Measurements from ENCODE around the gene MCM7. TPM values are rescaled to one million over a fixed set of nuclear protein-coding genes. Genes with fewer than 3 reads are reported as not detected.

MCM7 gene
- polyA plus RNA-seq, 3 donors, result 6.9 to 61.1 (median 8.8) TPM

GRCh38 chr7:100126931-100127865 is 26.0 kb upstream of the MCM7 start, which contains the start of gene MBLAC1:
TSS of gene MBLAC1 (plus strand) at chr7:100126967. CDS start at chr7:100127396, 429 bp downstream.
- Histone ChIP-seq H3K9me3 (replicated peaks in 1 of 2; ENCODE audit: control insufficient read depth in 1 of 2, insufficient read depth in 1 of 2, low read length in 2 of 2) (no peaks in the 10 kb centered on the region), H3K27ac (ENCODE audit: low read depth in 1 of 2, low read length in 2 of 2) (peak within 1 kb of the TSS; percentile 92 to 93), H2AFZ (ENCODE audit: insufficient read depth, low read depth, low read length, poor library complexity, severe bottlenecking) (peak within 1 kb of the TSS; percentile 97), H4K20me1 (ENCODE audit: insufficient read depth, low read length) (peaks cover 3% of the 10 kb centered on the region), H3K4me1 (ENCODE audit: control insufficient read depth in 1 of 2, insufficient read depth in 2 of 2, low read length in 2 of 2) (peaks cover 42 to 52% of the 10 kb centered on the region in 2 donors), H3K9ac (ENCODE audit: insufficient read depth, low read length, poor library complexity, severe bottlenecking) (peak within 1 kb of the TSS; percentile 81), H3K36me3 (replicated peaks in 1 of 2; ENCODE audit: control insufficient read depth in 1 of 2, insufficient read depth in 2 of 2, low read length in 2 of 2) (no peaks in the 10 kb centered on the region), H3K4me2 (replicated peaks; ENCODE audit: extremely low read depth, low read length, poor library complexity, severe bottlenecking) (peak within 1 kb of the TSS; percentile 98), H3K27me3 (ENCODE audit: control insufficient read depth in 2 of 2, insufficient read depth in 2 of 2, low read length in 2 of 2) (peaks cover 0 to 14% of the 10 kb centered on the region in 2 donors), H3K79me2 (ENCODE audit: insufficient read depth, low read length) (peaks cover 13% of the 10 kb centered on the region), H3K4me3 (replicated peaks in 1 of 3; ENCODE audit: low read depth in 2 of 3, low read length in 3 of 3) (peak within 1 kb of the TSS; percentile 83 to 93 (median 87))
- H3K27me3 Mint-ChIP-seq (ENCODE audit: low read depth in 3 of 3), result peaks cover 11 to 19% (median 17%) of the 10 kb centered on the region in 3 donors
- peak; percentile 81 to 90 (median 84) for DNase-seq
- peak within 1 kb of the TSS; percentile 98 to 99 for H3K4me3 Mint-ChIP-seq
- peaks cover 45% of the 10 kb centered on the region for H3K4me1 Mint-ChIP-seq
- intact Hi-C loops (cut with micrococcal nuclease), result loop anchor here (1.0 to 10.0 kb wide), 3 partner anchors 8 to 548 kb away; partner anchors contain the start of genes CNPY4 (in 1 of the 2), GNB2 (in 1 of the 2) and TAF6 (in 1 of the 2)
- peak within 1 kb of the TSS; percentile 98 to 100 (median 99) for H3K27ac Mint-ChIP-seq
- peaks cover 0 to 3% (median 0%) of the 10 kb centered on the region in 7 donors for H3K9me3 Mint-ChIP-seq
- H3K36me3 Mint-ChIP-seq, result peaks cover 2 to 3% of the 10 kb centered on the region in 2 donors
- no peak for TF ChIP-seq CTCF (IDR thresholded peaks at IDR 0.05)
- WGBS (ENCODE audit: insufficient coverage), result under 1% methylated on average over 85 of the region's 85 CpGs

GRCh38 chr7:100126239-100126930 is 25.2 kb upstream of the MCM7 start:
- Histone ChIP-seq H3K4me2 (replicated peaks; ENCODE audit: extremely low read depth, low read length, poor library complexity, severe bottlenecking) (peak overlapping the region; percentile 98), H4K20me1 (ENCODE audit: insufficient read depth, low read length) (peaks cover 3% of the 10 kb centered on the region), H3K36me3 (replicated peaks in 1 of 2; ENCODE audit: control insufficient read depth in 1 of 2, insufficient read depth in 2 of 2, low read length in 2 of 2) (no peaks in the 10 kb centered on the region), H3K27ac (ENCODE audit: low read depth in 1 of 2, low read length in 2 of 2) (peak overlapping the region; percentile 92 to 93), H3K27me3 (ENCODE audit: control insufficient read depth in 2 of 2, insufficient read depth in 2 of 2, low read length in 2 of 2) (peaks cover 0 to 14% of the 10 kb centered on the region in 2 donors), H3K9ac (ENCODE audit: insufficient read depth, low read length, poor library complexity, severe bottlenecking) (peak overlapping the region; percentile 81), H2AFZ (ENCODE audit: insufficient read depth, low read depth, low read length, poor library complexity, severe bottlenecking) (peak overlapping the region; percentile 97), H3K4me1 (ENCODE audit: control insufficient read depth in 1 of 2, insufficient read depth in 2 of 2, low read length in 2 of 2) (peaks cover 44 to 55% of the 10 kb centered on the region in 2 donors), H3K79me2 (ENCODE audit: insufficient read depth, low read length) (peaks cover 13% of the 10 kb centered on the region), H3K9me3 (replicated peaks in 1 of 2; ENCODE audit: control insufficient read depth in 1 of 2, insufficient read depth in 1 of 2, low read length in 2 of 2) (no peaks in the 10 kb centered on the region), H3K4me3 (replicated peaks in 1 of 3; ENCODE audit: low read depth in 2 of 3, low read length in 3 of 3) (peak overlapping the region; percentile 83 to 93 (median 87))
- H3K27me3 Mint-ChIP-seq (ENCODE audit: low read depth in 3 of 3), result peaks cover 11 to 19% (median 16%) of the 10 kb centered on the region in 3 donors
- peaks cover 0 to 3% (median 0%) of the 10 kb centered on the region in 7 donors for H3K9me3 Mint-ChIP-seq
- H3K4me3 Mint-ChIP-seq, result peak overlapping the region; percentile 98 to 99
- intact Hi-C loops (cut with micrococcal nuclease), result loop anchor here in 1 of 2 donors (5.0 to 10.0 kb wide), 2 partner anchors 204 to 548 kb away; partner anchors contain the start of gene GNB2
- peaks cover 2 to 3% of the 10 kb centered on the region in 2 donors for H3K36me3 Mint-ChIP-seq
- peaks cover 48% of the 10 kb centered on the region for H3K4me1 Mint-ChIP-seq
- peak overlapping the region; percentile 98 to 100 (median 99) for H3K27ac Mint-ChIP-seq
- no peak for TF ChIP-seq CTCF (IDR thresholded peaks at IDR 0.05)
- no peak for DNase-seq
- WGBS (ENCODE audit: insufficient coverage), result 16% methylated on average over 28 of the region's 29 CpGs
